SK-N-SH treated with all-trans-retinoic acid at 6 μM for 48 hours (cell line): Measurements from ENCODE around the gene CTSA.

ENCODE experiments used
- ATAC-seq: fragments of 200-7000 bp; cut with Tn5 transposase; 3 replicates; pipeline ENCODE4 v1.9.1; 2020; ENCODE audit warnings: mild to moderate bottlenecking, moderate library complexity
- ARNTL ChIP-seq: fragments of 450-650 bp; formaldehyde crosslinking; IDR thresholded peaks from 2 replicates; pipeline ENCODE4 v1.5.0; 2020; ENCODE audit warnings: low read depth, mild to moderate bottlenecking, moderate library complexity, borderline replicate concordance
- BACH2 ChIP-seq: fragments of 250-450 bp; sonication (Bioruptor Pico); IDR thresholded peaks from 2 replicates; pipeline ENCODE4 v1.9.0; 2021; ENCODE audit warnings: mild to moderate bottlenecking, borderline replicate concordance
- CREB5 ChIP-seq: fragments of 250-450 bp; sonication (Bioruptor Pico); IDR thresholded peaks from 2 replicates; pipeline ENCODE4 v1.5.1; 2020; ENCODE audit warnings: low read depth, mild to moderate bottlenecking, moderate library complexity
- CSDC2 ChIP-seq: fragments of 250-450 bp; sonication (Bioruptor Pico); IDR thresholded peaks from 2 replicates; pipeline ENCODE4 v1.5.0; 2020; ENCODE audit warnings: mild to moderate bottlenecking, moderate library complexity
- CSRNP3 ChIP-seq: fragments of 250-450 bp; sonication (Bioruptor Pico); IDR thresholded peaks from 2 replicates; pipeline ENCODE4 v1.5.1; 2021; ENCODE audit warnings: mild to moderate bottlenecking, moderate library complexity
- ESRRG ChIP-seq: fragments of 250-450 bp; sonication (Bioruptor Pico); IDR thresholded peaks from 2 replicates; pipeline ENCODE4 v1.6.1; 2021; ENCODE audit warnings: mild to moderate bottlenecking
- GLIS3 ChIP-seq: fragments of 250-450 bp; sonication (Bioruptor Pico); IDR thresholded peaks from 2 replicates; pipeline ENCODE4 v1.5.0; 2020; ENCODE audit warnings: mild to moderate bottlenecking, moderate library complexity
- OSR1 ChIP-seq: fragments of 250-450 bp; sonication (Bioruptor Pico); IDR thresholded peaks from 2 replicates; pipeline ENCODE4 v1.8.0; 2022; ENCODE audit warnings: moderate library complexity, mild to moderate bottlenecking, inconsistent platforms
- PATZ1 ChIP-seq: fragments of 250-450 bp; sonication (Bioruptor Pico); IDR thresholded peaks from 2 replicates; pipeline ENCODE4 v1.8.0; 2020; ENCODE audit warnings: mild to moderate bottlenecking, moderate library complexity, borderline replicate concordance
- POU6F1 ChIP-seq: fragments of 250-450 bp; sonication (Bioruptor Pico); IDR thresholded peaks from 2 replicates; pipeline ENCODE4 v1.8.0; 2021; ENCODE audit warnings: low read depth, mild to moderate bottlenecking, moderate library complexity, borderline replicate concordance
- PPARA ChIP-seq: fragments of 250-450 bp; sonication (Bioruptor Pico); IDR thresholded peaks from 2 replicates; pipeline ENCODE4 v1.5.0; 2020; ENCODE audit warnings: mild to moderate bottlenecking, borderline replicate concordance
- RARB ChIP-seq: fragments of 250-450 bp; sonication (Bioruptor Pico); IDR thresholded peaks from 2 replicates; pipeline ENCODE4 v1.8.0; 2021; ENCODE audit warnings: mild to moderate bottlenecking, moderate library complexity
- SNAI2 ChIP-seq: fragments of 250-450 bp; sonication (Bioruptor Pico); IDR thresholded peaks from 2 replicates; pipeline ENCODE4 v1.5.0; 2020; ENCODE audit warnings: mild to moderate bottlenecking, moderate library complexity
- TCF4 ChIP-seq: fragments of 250-450 bp; sonication (Bioruptor Pico); IDR thresholded peaks from 2 replicates; pipeline ENCODE4 v1.8.0; 2021; ENCODE audit warnings: mild to moderate bottlenecking, moderate library complexity, borderline replicate concordance
- TOX ChIP-seq: fragments of 250-450 bp; sonication (Bioruptor Pico); IDR thresholded peaks from 2 replicates; pipeline ENCODE4 v1.8.0; 2021; ENCODE audit warnings: mild to moderate bottlenecking, moderate library complexity, borderline replicate concordance
- TSHZ2 ChIP-seq: fragments of 250-450 bp; sonication (Bioruptor Pico); IDR thresholded peaks from 2 replicates; pipeline ENCODE4 v1.5.0; 2020; ENCODE audit warnings: mild to moderate bottlenecking, moderate library complexity
- ZFP3 ChIP-seq: fragments of 250-450 bp; sonication (Bioruptor Pico); IDR thresholded peaks from 2 replicates; pipeline ENCODE4 v1.5.0; 2020; ENCODE audit warnings: mild to moderate bottlenecking, moderate library complexity
- ZFP30 ChIP-seq: fragments of 450-650 bp; formaldehyde crosslinking; IDR thresholded peaks from 2 replicates; pipeline ENCODE4 v1.5.0; 2022; ENCODE audit warnings: mild to moderate bottlenecking, moderate library complexity
- ZNF565 ChIP-seq: fragments of 450-650 bp; formaldehyde crosslinking; conservative IDR thresholded peaks from 2 replicates; pipeline ENCODE4 v1.5.0; 2020; ENCODE audit warnings: low read depth, mild to moderate bottlenecking, moderate library complexity
- ZNF70 ChIP-seq: fragments of 450-650 bp; formaldehyde crosslinking; IDR thresholded peaks from 2 replicates; pipeline ENCODE4 v1.5.0; 2020; ENCODE audit warnings: mild to moderate bottlenecking, moderate library complexity
- ZNF8 ChIP-seq: fragments of 450-650 bp; formaldehyde crosslinking; IDR thresholded peaks from 2 replicates; pipeline ENCODE4 v1.5.0; 2020; ENCODE audit warnings: mild to moderate bottlenecking, moderate library complexity

The CTSA gene

GRCh38 chr20:45896641-45897161 is 5.6 kb downstream of the CTSA start:
- ATAC-seq = no peak
- TF ChIP-seq ZFP30 (CRISPR knock-in tag) (no peak), GLIS3 (CRISPR knock-in tag) (no peak), SNAI2 (CRISPR knock-in tag) (no peak), ARNTL (CRISPR knock-in tag) (no peak), TOX (CRISPR knock-in tag) (no peak), CSDC2 (CRISPR knock-in tag) (no peak), ZNF565 (CRISPR knock-in tag) (no peak), CREB5 (CRISPR knock-in tag) (no peak), ZFP3 (CRISPR knock-in tag) (no peak), BACH2 (no peak), PPARA (CRISPR knock-in tag) (no peak), POU6F1 (no peak), RARB (CRISPR knock-in tag) (no peak), ESRRG (no peak), ZNF8 (CRISPR knock-in tag) (no peak), TSHZ2 (CRISPR knock-in tag) (no peak), ZNF70 (no peak), PATZ1 (CRISPR knock-in tag) (no peak), CSRNP3 (CRISPR knock-in tag) (no peak)

- no peak for ATAC-seq
- TF ChIP-seq ZFP3 (CRISPR knock-in tag) (no peak), CSRNP3 (CRISPR knock-in tag) (no peak), POU6F1 (no peak), ARNTL (CRISPR knock-in tag) (no peak), ZNF8 (CRISPR knock-in tag) (no peak), RARB (CRISPR knock-in tag) (no peak), PATZ1 (CRISPR knock-in tag) (no peak), TCF4 (CRISPR knock-in tag) (no peak), BACH2 (no peak), GLIS3 (CRISPR knock-in tag) (no peak), CSDC2 (CRISPR knock-in tag) (no peak), ESRRG (no peak), TSHZ2 (CRISPR knock-in tag) (no peak), OSR1 (CRISPR knock-in tag) (no peak), SNAI2 (CRISPR knock-in tag) (no peak)
Observed at GRCh38 chr20:45897289-45897688, 6.2 kb downstream of the CTSA start.
